Neural cell (in vitro differentiated cells): ENCODE results near the gene GRM1. TPM values are rescaled to one million over a fixed set of nuclear protein-coding genes. Genes with fewer than 3 reads are reported as not detected.

Source experiments
- H2AFZ ChIP-seq: fragments of 200-600, 300-800 bp; sonication (generic), shearing (Covaris generic); 2 replicates; pipeline ENCODE4 v1.6.0; 2014; ENCODE audit warnings: low read depth, mild to moderate bottlenecking, antibody characterized with exemption, low read length, moderate library complexity
- H3F3A ChIP-seq: fragments of 200-600 bp; shearing (Covaris generic); 2 replicates; pipeline ENCODE4 v1.6.1; 2016; ENCODE audit warnings: mild to moderate bottlenecking, moderate library complexity, mixed read lengths, antibody characterized with exemption, low read length; ENCODE audit not compliant: insufficient read depth, poor library complexity, severe bottlenecking
- H3K27ac ChIP-seq: fragments of 200-600, 300-800 bp; sonication (generic), shearing (Covaris generic); 2 replicates; pipeline ENCODE4 v1.5.1; 2014; ENCODE audit warnings: mild to moderate bottlenecking, low read length, moderate library complexity
- H3K27me3 ChIP-seq: fragments of 300-800, 200-600 bp; sonication (generic), shearing (Covaris generic); 2 replicates; pipeline ENCODE4 v1.6.0; 2014; ENCODE audit warnings: mild to moderate bottlenecking, low read depth, low read length, moderate library complexity; ENCODE audit not compliant: insufficient read depth
- H3K36me3 ChIP-seq: fragments of 300-800, 200-600 bp; sonication (generic), shearing (Covaris generic); 2 replicates; pipeline ENCODE4 v1.5.1; 2014; ENCODE audit warnings: mild to moderate bottlenecking, antibody characterized with exemption, low read length, moderate library complexity; ENCODE audit not compliant: insufficient read depth
- H3K4me2 ChIP-seq: fragments of 300-800, 200-600 bp; sonication (generic), shearing (Covaris generic); 2 replicates; pipeline ENCODE4 v1.6.0; 2014; ENCODE audit warnings: mild to moderate bottlenecking, low read length
- H3K4me3 ChIP-seq: fragments of 300-800, 200-600 bp; sonication (generic), shearing (Covaris generic); 2 replicates; pipeline ENCODE4 v1.5.1; 2014; ENCODE audit warnings: mild to moderate bottlenecking, low read length, moderate library complexity
- H3K79me2 ChIP-seq: fragments of 200-600 bp; shearing (Covaris generic); replicated peaks from 2 replicates; pipeline ENCODE4 v1.6.0; 2014; ENCODE audit warnings: mild to moderate bottlenecking, low read length, moderate library complexity; ENCODE audit not compliant: insufficient read depth
- H3K9ac ChIP-seq: fragments of 300-800, 200-600 bp; sonication (generic), shearing (Covaris generic); 2 replicates; pipeline ENCODE4 v1.6.1; 2016; ENCODE audit warnings: mild to moderate bottlenecking, low read length, mixed read lengths
- H3K9me2 ChIP-seq: fragments of 200-600 bp; shearing (Covaris generic); 2 replicates; pipeline ENCODE4 v1.6.1; 2016; ENCODE audit warnings: mild to moderate bottlenecking, low read length, mixed read lengths; ENCODE audit not compliant: insufficient read depth
- H3K9me3 ChIP-seq: fragments of 200-600, 300-800 bp; sonication (generic), shearing (Covaris generic); 2 replicates; pipeline ENCODE4 v1.6.1; 2016; ENCODE audit warnings: mild to moderate bottlenecking, mixed run types, low read length, moderate library complexity, mixed read lengths
- H4K20me1 ChIP-seq: fragments of 200-600 bp; shearing (Covaris generic); 2 replicates; pipeline ENCODE4 v1.6.1; 2016; ENCODE audit warnings: mild to moderate bottlenecking, mixed run types; ENCODE audit not compliant: insufficient read depth
- CTCF ChIP-seq: fragments of 450-650 bp; IDR thresholded peaks from 2 replicates; pipeline ENCODE4 v1.5.1; 2014; ENCODE audit warnings: antibody characterized with exemption, mild to moderate bottlenecking, moderate library complexity; ENCODE audit not compliant: poor library complexity, severe bottlenecking
- EP300 ChIP-seq: fragments of 450-650 bp; conservative IDR thresholded peaks from 2 replicates; pipeline ENCODE4 v1.6.1; 2014; ENCODE audit warnings: antibody characterized with exemption, mild to moderate bottlenecking, moderate library complexity; ENCODE audit not compliant: poor library complexity, severe bottlenecking
- EZH2 ChIP-seq: fragments of 200-600, 300-800 bp; shearing (Covaris generic), sonication (generic); IDR thresholded peaks from 2 replicates; pipeline ENCODE4 v1.6.1; 2014; ENCODE audit warnings: antibody characterized with exemption, low read length, borderline replicate concordance, mild to moderate bottlenecking; ENCODE audit not compliant: insufficient read depth, poor library complexity, severe bottlenecking
- MXI1 ChIP-seq: fragments of 450-650 bp; conservative IDR thresholded peaks from 2 replicates; pipeline ENCODE4 v1.6.1; 2014; ENCODE audit warnings: antibody characterized with exemption, mild to moderate bottlenecking; ENCODE audit not compliant: poor library complexity, severe bottlenecking
- POLR2AphosphoS5 ChIP-seq: IDR thresholded peaks from 2 replicates; pipeline ENCODE4 v1.6.1; 2012
- RAD21 ChIP-seq: fragments of 450-650 bp; conservative IDR thresholded peaks from 2 replicates; pipeline ENCODE4 v1.6.1; 2014; ENCODE audit warnings: antibody characterized with exemption, mild to moderate bottlenecking, moderate library complexity
- REST ChIP-seq: IDR thresholded peaks from 2 replicates; pipeline ENCODE4 v1.6.1; 2012; ENCODE audit warnings: borderline replicate concordance
- SMC3 ChIP-seq: fragments of 450-650 bp; conservative IDR thresholded peaks from 2 replicates; pipeline ENCODE4 v1.6.1; 2014; ENCODE audit warnings: antibody characterized with exemption, mild to moderate bottlenecking, moderate library complexity; ENCODE audit not compliant: poor library complexity
- TAF1 ChIP-seq: IDR thresholded peaks from 2 replicates; pipeline ENCODE4 v1.6.1; 2012; ENCODE audit warnings: low read depth
- polyA plus RNA-seq: library from polyadenylated mRNA; depleted of rRNA; stranded (reverse); fragments of >200 nt; gene quantifications from 2 replicates; pipeline ENCODE4 v1.2.3, GENCODE V29; 2014

Gene GRM1
- polyA plus RNA-seq, 1 donor from 2014 or later, result 2.9 TPM

GRCh38 chr6:146426516-146426915 lies 397.7 kb downstream of the GRM1 start:
- no peaks in the 10 kb centered on the region for H3K79me2 ChIP-seq
- H3K4me3 ChIP-seq, result no peak overlapping the region
- no peak overlapping the region for H3K9ac ChIP-seq
- no peaks in the 10 kb centered on the region for H3K9me2 ChIP-seq
- no peaks in the 10 kb centered on the region for H3K27me3 ChIP-seq
- H3K27ac ChIP-seq, result no peak overlapping the region
- no peaks in the 10 kb centered on the region for H3F3A ChIP-seq
- no peaks in the 10 kb centered on the region for H3K36me3 ChIP-seq
- no peak overlapping the region for H2AFZ ChIP-seq
- H3K4me2 ChIP-seq, result no peak overlapping the region
- H3K9me3 ChIP-seq, result no peaks in the 10 kb centered on the region
- H4K20me1 ChIP-seq, result no peaks in the 10 kb centered on the region
- no peak for TF ChIP-seq CTCF

GRCh38 chr6:146429831-146430230 lies 401.0 kb downstream of the GRM1 start:
- Histone ChIP-seq H3K9ac (no peak overlapping the region), H3F3A (no peaks in the 10 kb centered on the region), H3K36me3 (no peaks in the 10 kb centered on the region), H3K4me2 (no peak overlapping the region), H3K27me3 (peaks cover 7% of the 10 kb centered on the region), H3K4me3 (no peak overlapping the region), H3K9me3 (no peaks in the 10 kb centered on the region), H3K79me2 (no peaks in the 10 kb centered on the region), H3K9me2 (no peaks in the 10 kb centered on the region), H4K20me1 (no peaks in the 10 kb centered on the region), H3K27ac (no peak overlapping the region), H2AFZ (no peak overlapping the region)
- TF ChIP-seq SMC3 (no peak), CTCF (no peak), EZH2 (no peak), RAD21 (no peak), EP300 (no peak), TAF1 (no peak), POLR2AphosphoS5 (no peak), REST (no peak), MXI1 (no peak)
